Natural killer cell (primary cell): ENCODE results near the gene GNB5. TPM values are rescaled to one million over a fixed set of nuclear protein-coding genes. Genes with fewer than 3 reads are reported as not detected.
A peak's percentile ranks its signal among the peaks of the same experiment; 100 is the strongest.

ENCODE experiments used
- ATAC-seq, 3 donors: fragments of 150-1000 bp in 2 of 3; fragments of 200-7000 bp in 1 of 3; cut with Tn5 transposase; 1 replicate in 1 of 3; 2 replicates in 2 of 3; pipeline ENCODE4 v1.10.0; 2021; ENCODE audit warnings: mild to moderate bottlenecking in 2 of 3, moderate library complexity in 2 of 3
- DNase-seq, 2 donors: peaks; one replicate each; pipeline versions ENCODE4 v3.0.0 to v3.0.0-alpha.2; 2013 to 2021; ENCODE audit warnings: mixed read lengths in 1 of 2
- H3K27ac ChIP-seq: one replicate; pipeline ENCODE4 v1.5.1; 2013; ENCODE audit warnings: mild to moderate bottlenecking, low read length
- H3K27me3 ChIP-seq: one replicate; pipeline ENCODE4 v1.6.1; 2013; ENCODE audit warnings: low read length; ENCODE audit not compliant: control insufficient read depth, insufficient read depth
- H3K36me3 ChIP-seq: one replicate; pipeline ENCODE4 v1.6.1; 2013; ENCODE audit warnings: low read length; ENCODE audit not compliant: control insufficient read depth, insufficient read depth
- H3K4me1 ChIP-seq: one replicate; pipeline ENCODE4 v1.6.1; 2013; ENCODE audit warnings: low read length; ENCODE audit not compliant: control insufficient read depth, insufficient read depth
- H3K4me3 ChIP-seq: one replicate; pipeline ENCODE4 v1.5.1; 2013; ENCODE audit warnings: low read length
- H3K9me3 ChIP-seq: one replicate; pipeline ENCODE4 v1.6.1; 2013; ENCODE audit warnings: low read length; ENCODE audit not compliant: control insufficient read depth, insufficient read depth
- H3K27ac Mint-ChIP-seq, 2 donors: one replicate each; pipeline ENCODE4 v1.8.0; 2022; ENCODE audit warnings: mild to moderate bottlenecking in 2 of 2, mixed read lengths in 2 of 2, moderate library complexity in 1 of 2
- H3K27me3 Mint-ChIP-seq, 2 donors: one replicate each; pipeline ENCODE4 v1.8.0; 2022; ENCODE audit warnings: low read depth in 2 of 2, mixed read lengths in 2 of 2
- H3K36me3 Mint-ChIP-seq: one replicate; pipeline ENCODE4 v1.8.0; 2022; ENCODE audit warnings: mixed read lengths
- H3K4me1 Mint-ChIP-seq, 2 donors: one replicate each; pipeline ENCODE4 v1.8.0; 2022; ENCODE audit warnings: mixed read lengths in 2 of 2
- H3K4me3 Mint-ChIP-seq: one replicate; pipeline ENCODE4 v1.8.0; 2022; ENCODE audit warnings: mild to moderate bottlenecking, moderate library complexity, mixed read lengths
- H3K9me3 Mint-ChIP-seq, 2 donors: one replicate each; pipeline ENCODE4 v1.8.0; 2022; ENCODE audit warnings: mixed read lengths in 2 of 2
- WGBS: methylation state at CpG from one replicate; pipeline ENCODE4 v1.1.7; 2013; ENCODE audit warnings: missing lambda C conversion rate; ENCODE audit not compliant: insufficient coverage; 5-methylcytosine and 5-hydroxymethylcytosine counted together
- intact Hi-C: fragments of 100-400 bp; cut with micrococcal nuclease; formaldehyde crosslinking; loops from one replicate; pipeline ENCODE4 v1.14.2; 2022
- total RNA-seq, 4 donors: library from RNA; stranded (reverse); fragments of 120-200 nt in 1 of 4; gene quantifications; one replicate each; pipeline versions ENCODE4 v1.2.3 to v1.2.4, GENCODE V29; 2013 to 2022
- TF ChIP-seq, protein P1 (sequence below): fragments of 200-600 bp; IDR thresholded peaks from one replicate; pipeline ENCODE4 v1.8.0; 2022; ENCODE audit warnings: antibody characterized with exemption

The GNB5 gene
- total RNA-seq, 3 donors from 2014 or later (not counting 1 experiment from before 2014, with no cell fraction given), result 22.5 to 31.3 (median 23.0) TPM

DNA sequence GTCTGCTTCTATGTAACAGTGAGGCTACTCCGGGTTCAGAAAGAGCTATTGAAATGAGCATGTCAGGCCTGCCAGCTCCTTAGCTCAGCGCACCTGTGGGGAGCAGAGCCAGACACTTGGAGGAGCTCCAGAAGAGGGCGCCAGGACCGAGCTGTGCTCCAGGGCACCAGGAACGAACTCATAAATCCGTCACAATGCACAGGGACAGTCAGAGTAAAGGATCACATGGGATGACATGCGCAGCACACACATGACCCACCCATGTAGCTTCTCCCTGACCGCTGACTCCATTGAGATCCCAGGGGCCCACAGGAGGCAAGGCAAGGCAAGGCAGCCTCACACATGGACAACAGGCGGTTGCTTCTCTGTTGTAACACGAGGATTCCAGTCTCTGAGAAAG lies 26.0 kb upstream of the GNB5 start:
- Histone ChIP-seq H3K36me3 (no peaks in the 10 kb centered on the region), H3K27me3 (no peaks in the 10 kb centered on the region), H3K27ac (no peak overlapping the region), H3K4me3 (no peak overlapping the region), H3K4me1 (peaks cover 16% of the 10 kb centered on the region), H3K9me3 (no peaks in the 10 kb centered on the region)
- intact Hi-C loops, result no loop called here
- no peaks in the 10 kb centered on the region for H3K9me3 Mint-ChIP-seq
- no peaks in the 10 kb centered on the region for H3K36me3 Mint-ChIP-seq
- H3K4me1 Mint-ChIP-seq, result peaks cover 15 to 16% of the 10 kb centered on the region in 2 donors
- H3K4me3 Mint-ChIP-seq, result no peak overlapping the region
- TF ChIP-seq, protein P1, sequence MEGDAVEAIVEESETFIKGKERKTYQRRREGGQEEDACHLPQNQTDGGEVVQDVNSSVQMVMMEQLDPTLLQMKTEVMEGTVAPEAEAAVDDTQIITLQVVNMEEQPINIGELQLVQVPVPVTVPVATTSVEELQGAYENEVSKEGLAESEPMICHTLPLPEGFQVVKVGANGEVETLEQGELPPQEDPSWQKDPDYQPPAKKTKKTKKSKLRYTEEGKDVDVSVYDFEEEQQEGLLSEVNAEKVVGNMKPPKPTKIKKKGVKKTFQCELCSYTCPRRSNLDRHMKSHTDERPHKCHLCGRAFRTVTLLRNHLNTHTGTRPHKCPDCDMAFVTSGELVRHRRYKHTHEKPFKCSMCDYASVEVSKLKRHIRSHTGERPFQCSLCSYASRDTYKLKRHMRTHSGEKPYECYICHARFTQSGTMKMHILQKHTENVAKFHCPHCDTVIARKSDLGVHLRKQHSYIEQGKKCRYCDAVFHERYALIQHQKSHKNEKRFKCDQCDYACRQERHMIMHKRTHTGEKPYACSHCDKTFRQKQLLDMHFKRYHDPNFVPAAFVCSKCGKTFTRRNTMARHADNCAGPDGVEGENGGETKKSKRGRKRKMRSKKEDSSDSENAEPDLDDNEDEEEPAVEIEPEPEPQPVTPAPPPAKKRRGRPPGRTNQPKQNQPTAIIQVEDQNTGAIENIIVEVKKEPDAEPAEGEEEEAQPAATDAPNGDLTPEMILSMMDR, result no peak
- DNase-seq (peak in 1 of 2 donors; percentile 41), ATAC-seq (no peak)
- 92% methylated on average over 10 of the region's 10 CpGs for WGBS
- no peaks in the 10 kb centered on the region for H3K27me3 Mint-ChIP-seq
- no peak overlapping the region for H3K27ac Mint-ChIP-seq

DNA sequence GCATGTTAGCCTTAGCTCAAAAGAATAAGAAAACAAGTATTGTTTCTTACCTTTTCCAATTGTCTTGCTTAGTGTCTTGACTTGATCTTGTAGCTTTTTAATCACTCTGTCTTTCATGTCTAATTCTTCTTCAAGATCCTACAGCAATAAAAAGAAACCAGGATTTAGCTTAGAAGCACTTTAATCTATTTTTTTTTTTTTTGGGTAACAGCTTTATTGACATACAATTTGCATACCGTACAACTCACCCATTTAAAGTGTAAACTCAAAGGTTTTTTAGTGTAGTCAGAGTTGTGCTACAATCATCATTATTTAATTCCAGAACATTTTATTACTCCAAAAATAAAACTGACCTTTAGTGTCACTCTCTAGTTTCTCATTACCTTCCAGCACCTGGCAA lies 23.4 kb upstream of the GNB5 start:
- no peak for ATAC-seq
- TF ChIP-seq, protein P1, result no peak
- no peaks in the 10 kb centered on the region for H3K36me3 Mint-ChIP-seq

DNA sequence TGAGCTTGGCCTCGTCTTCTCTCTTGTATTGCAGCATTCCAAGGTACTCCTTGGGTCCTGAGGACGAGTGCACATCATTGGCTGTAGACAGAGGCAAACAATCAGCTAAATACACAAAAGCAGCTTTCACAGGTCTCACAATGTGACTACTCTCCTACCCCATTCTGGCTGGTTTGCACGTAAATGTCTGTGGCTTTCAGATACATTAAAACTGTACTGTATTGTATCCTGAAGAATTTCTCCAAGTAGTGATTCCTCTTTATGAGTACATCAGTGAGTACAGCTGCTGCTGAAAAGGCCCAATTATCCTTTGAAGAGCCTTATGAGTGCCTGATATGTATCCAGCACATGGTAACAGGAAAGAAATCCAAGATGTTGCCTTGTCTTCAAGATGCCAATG lies 22.0 kb upstream of the GNB5 start:
- TF ChIP-seq, protein P1, result no peak
- Histone ChIP-seq H3K4me1 (no peaks in the 10 kb centered on the region), H3K36me3 (no peaks in the 10 kb centered on the region), H3K9me3 (no peaks in the 10 kb centered on the region), H3K27me3 (no peaks in the 10 kb centered on the region), H3K4me3 (no peak overlapping the region), H3K27ac (no peak overlapping the region)
- intact Hi-C loops, result no loop called here
- no peaks in the 10 kb centered on the region for H3K9me3 Mint-ChIP-seq
- 79% methylated on average over 3 of the region's 3 CpGs for WGBS
- DNase-seq (no peak), ATAC-seq (no peak)
- H3K4me1 Mint-ChIP-seq, result no peaks in the 10 kb centered on the region
- H3K27ac Mint-ChIP-seq, result no peak overlapping the region
- peaks cover 0 to 6% of the 10 kb centered on the region in 2 donors for H3K27me3 Mint-ChIP-seq
- no peak overlapping the region for H3K4me3 Mint-ChIP-seq
- no peaks in the 10 kb centered on the region for H3K36me3 Mint-ChIP-seq

More for the DNA sequence above, 23.4 kb upstream of the GNB5 start:
- DNase-seq, result no peak
- Mint-ChIP-seq H3K27me3 (no peaks in the 10 kb centered on the region), H3K4me3 (no peak overlapping the region), H3K27ac (no peak overlapping the region), H3K4me1 (no peaks in the 10 kb centered on the region), H3K9me3 (no peaks in the 10 kb centered on the region)
- Histone ChIP-seq H3K36me3 (no peaks in the 10 kb centered on the region), H3K27ac (no peak overlapping the region), H3K27me3 (no peaks in the 10 kb centered on the region), H3K9me3 (no peaks in the 10 kb centered on the region), H3K4me3 (no peak overlapping the region), H3K4me1 (no peaks in the 10 kb centered on the region)
- no CpG with 5 or more reads among the region's 1 CpG for WGBS
- intact Hi-C loops, result no loop called here

DNA sequence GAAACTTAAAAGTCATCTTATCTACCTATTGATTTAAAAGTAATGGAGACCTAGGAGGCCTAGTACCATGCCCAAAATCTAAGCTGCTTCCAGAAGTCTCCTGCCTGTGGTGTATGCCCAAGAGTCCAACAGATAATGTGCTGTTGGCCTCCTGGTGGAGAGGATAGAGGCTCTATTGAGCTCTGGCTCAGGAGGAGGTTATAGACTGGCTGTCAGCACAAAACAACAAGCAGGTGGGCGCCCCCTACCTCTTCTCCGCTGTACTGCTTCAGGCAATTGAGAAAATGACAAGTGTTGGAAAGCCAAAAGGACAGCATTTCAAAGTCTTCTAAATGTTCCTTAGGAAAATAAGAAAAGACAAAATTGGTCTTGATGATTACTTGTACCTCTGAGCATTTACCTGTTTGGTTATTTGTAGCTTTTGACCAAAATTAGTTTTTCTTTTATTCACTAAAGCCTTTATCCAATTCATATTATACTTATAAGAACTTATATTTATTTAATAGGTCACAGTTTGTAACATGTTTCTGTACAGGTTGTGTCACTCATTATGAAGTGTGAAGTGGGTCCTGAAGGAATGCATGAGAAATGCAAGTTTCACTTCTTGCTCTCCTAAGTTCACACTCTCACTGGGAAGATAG lies 17.2 kb upstream of the GNB5 start:
- WGBS, result 82% methylated on average over 2 of the region's 2 CpGs
- peak overlapping the region in 1 of 2 donors; percentile 4 for H3K27ac Mint-ChIP-seq
- peak; percentile 83 to 99 (median 94) for ATAC-seq

More for the DNA sequence above, 17.2 kb upstream of the GNB5 start:
- no peaks in the 10 kb centered on the region for H3K36me3 ChIP-seq
- TF ChIP-seq, protein P1, result peak; percentile 77
- intact Hi-C loops, result loop anchor here (1.0 to 2.0 kb wide), 2 partner anchors 28 to 45 kb away; no protein-coding TSS in a partner anchor
- Mint-ChIP-seq H3K36me3 (no peaks in the 10 kb centered on the region), H3K27me3 (peaks cover 0 to 6% of the 10 kb centered on the region in 2 donors), H3K4me3 (no peak overlapping the region), H3K9me3 (no peaks in the 10 kb centered on the region), H3K4me1 (no peaks in the 10 kb centered on the region)
- H3K27me3 ChIP-seq, result no peaks in the 10 kb centered on the region
- DNase-seq, result peak; percentile 51 to 81
- H3K9me3 ChIP-seq, result no peaks in the 10 kb centered on the region
- no peaks in the 10 kb centered on the region for H3K4me1 ChIP-seq
- no peak overlapping the region for H3K27ac ChIP-seq
- no peak overlapping the region for H3K4me3 ChIP-seq
